Neural progenitor cell (in vitro differentiated cells): Measurements from ENCODE around the gene WDR7. TPM values are rescaled to one million over a fixed set of nuclear protein-coding genes. Genes with fewer than 3 reads are reported as not detected.

Experiments
- DNase-seq: peaks from one replicate; pipeline ENCODE4 v3.0.0-alpha.2; 2016; ENCODE audit warnings: low spot score
- H2AFZ ChIP-seq: fragments of 200-600 bp; sonication (generic); replicated peaks from 2 replicates; pipeline ENCODE4 v1.6.1; 2016; ENCODE audit warnings: antibody characterized with exemption
- H3F3A ChIP-seq: fragments of 200-600 bp; sonication (generic); 2 replicates; pipeline ENCODE4 v1.6.1; 2016; ENCODE audit warnings: antibody characterized with exemption, low read depth
- H3K27ac ChIP-seq: fragments of 200-600 bp; sonication (generic); 2 replicates; pipeline ENCODE4 v1.5.1; 2016; ENCODE audit warnings: mild to moderate bottlenecking
- H3K27me3 ChIP-seq: fragments of 200-600 bp; sonication (generic); 2 replicates; pipeline ENCODE4 v1.6.1; 2016; ENCODE audit warnings: mild to moderate bottlenecking, moderate library complexity
- H3K36me3 ChIP-seq: fragments of 200-600 bp; sonication (generic); 2 replicates; pipeline ENCODE4 v1.5.1; 2016
- H3K4me1 ChIP-seq: fragments of 200-600 bp; sonication (generic); 2 replicates; pipeline ENCODE4 v1.6.1; 2016; ENCODE audit warnings: mixed run types
- H3K4me2 ChIP-seq: fragments of 200-600 bp; sonication (generic); 2 replicates; pipeline ENCODE4 v1.6.1; 2016
- H3K4me3 ChIP-seq: fragments of 200-600 bp; sonication (generic); 2 replicates; pipeline ENCODE4 v1.5.1; 2016
- H3K79me2 ChIP-seq: fragments of 200-600 bp; sonication (generic); 2 replicates; pipeline ENCODE4 v1.6.1; 2016; ENCODE audit warnings: low read depth
- H3K9ac ChIP-seq: fragments of 200-600 bp; sonication (generic); 2 replicates; pipeline ENCODE4 v1.6.1; 2016
- H3K9me3 ChIP-seq: fragments of 200-600 bp; sonication (generic); 2 replicates; pipeline ENCODE4 v1.5.1; 2016; ENCODE audit warnings: low read depth
- H4K20me1 ChIP-seq: fragments of 200-600 bp; sonication (generic); 2 replicates; pipeline ENCODE4 v1.6.1; 2016; ENCODE audit warnings: low read depth
- H3K27ac Mint-ChIP-seq: 3 replicates; pipeline ENCODE4 v1.8.0; 2021; ENCODE audit warnings: mixed read lengths
- H3K27me3 Mint-ChIP-seq: 2 replicates; pipeline ENCODE4 v1.8.0; 2022; ENCODE audit warnings: low read depth, mild to moderate bottlenecking, inconsistent platforms, moderate library complexity, mixed read lengths; ENCODE audit not compliant: insufficient read depth
- H3K36me3 Mint-ChIP-seq: 3 replicates; pipeline ENCODE4 v1.8.0; 2021; ENCODE audit warnings: mixed read lengths
- H3K4me1 Mint-ChIP-seq: 3 replicates; pipeline ENCODE4 v1.8.0; 2021; ENCODE audit warnings: mixed read lengths
- H3K4me3 Mint-ChIP-seq: 3 replicates; pipeline ENCODE4 v1.8.0; 2021; ENCODE audit warnings: mild to moderate bottlenecking, moderate library complexity, mixed read lengths
- H3K9me3 Mint-ChIP-seq: 3 replicates; pipeline ENCODE4 v1.8.0; 2020; ENCODE audit warnings: mixed read lengths
- CTCF ChIP-seq: fragments of 200-600 bp; sonication (generic); IDR thresholded peaks from 2 replicates; pipeline ENCODE4 v1.5.1; 2017; ENCODE audit warnings: antibody characterized with exemption, mild to moderate bottlenecking
- EZH2 ChIP-seq: fragments of 200-600 bp; sonication (generic); IDR thresholded peaks from 2 replicates; pipeline ENCODE4 v1.6.1; 2017; ENCODE audit warnings: antibody characterized with exemption, mild to moderate bottlenecking, moderate library complexity
- EZH2phosphoT487 ChIP-seq: fragments of 200-600 bp; sonication (generic); IDR thresholded peaks from 2 replicates; pipeline ENCODE4 v1.6.1; 2017; ENCODE audit warnings: antibody characterized with exemption
- total RNA-seq: library from RNA; depleted of rRNA; stranded (reverse); fragments of >200 nt; gene quantifications from 2 replicates; pipeline ENCODE4 v1.2.3, GENCODE V29; 2015; ENCODE audit warnings: low replicate concordance

Gene WDR7
- total RNA-seq, 1 donor from 2014 or later = 12.3 TPM

GRCh38 chr18:56658261-56658660, 7.1 kb downstream of the WDR7 start:
- Histone ChIP-seq H3K27me3 (no peaks in the 10 kb centered on the region), H3K4me2 (no peak overlapping the region), H3F3A (no peaks in the 10 kb centered on the region), H3K9ac (no peak overlapping the region), H2AFZ (no peak overlapping the region), H3K36me3 (no peaks in the 10 kb centered on the region), H3K4me3 (no peak overlapping the region), H3K9me3 (no peaks in the 10 kb centered on the region), H3K4me1 (no peaks in the 10 kb centered on the region), H4K20me1 (no peaks in the 10 kb centered on the region), H3K27ac (no peak overlapping the region), H3K79me2 (peaks cover 36% of the 10 kb centered on the region)
- Mint-ChIP-seq H3K4me3 (no peak overlapping the region), H3K4me1 (peaks cover 3% of the 10 kb centered on the region), H3K27ac (no peak overlapping the region), H3K9me3 (peaks cover 6% of the 10 kb centered on the region), H3K36me3 (no peaks in the 10 kb centered on the region), H3K27me3 (no peaks in the 10 kb centered on the region)
- no peak for TF ChIP-seq EZH2
- TF ChIP-seq EZH2phosphoT487 = no peak
- TF ChIP-seq CTCF = no peak
- DNase-seq = no peak

- Histone ChIP-seq H2AFZ (no peak overlapping the region), H3K27ac (no peak overlapping the region), H4K20me1 (no peaks in the 10 kb centered on the region), H3F3A (no peaks in the 10 kb centered on the region), H3K4me1 (no peaks in the 10 kb centered on the region), H3K36me3 (no peaks in the 10 kb centered on the region), H3K9ac (no peak overlapping the region), H3K27me3 (no peaks in the 10 kb centered on the region), H3K4me3 (no peak overlapping the region), H3K79me2 (peaks cover 32% of the 10 kb centered on the region), H3K9me3 (no peaks in the 10 kb centered on the region), H3K4me2 (no peak overlapping the region)
- Mint-ChIP-seq H3K4me3 (no peak overlapping the region), H3K4me1 (peaks cover 3% of the 10 kb centered on the region), H3K27ac (no peak overlapping the region), H3K36me3 (no peaks in the 10 kb centered on the region), H3K27me3 (no peaks in the 10 kb centered on the region), H3K9me3 (peaks cover 3% of the 10 kb centered on the region)
- TF ChIP-seq EZH2 = no peak
- no peak for TF ChIP-seq CTCF
- no peak for TF ChIP-seq EZH2phosphoT487
- no peak for DNase-seq
Measured at GRCh38 chr18:56659111-56659510, 8.0 kb downstream of the WDR7 start.

DNA sequence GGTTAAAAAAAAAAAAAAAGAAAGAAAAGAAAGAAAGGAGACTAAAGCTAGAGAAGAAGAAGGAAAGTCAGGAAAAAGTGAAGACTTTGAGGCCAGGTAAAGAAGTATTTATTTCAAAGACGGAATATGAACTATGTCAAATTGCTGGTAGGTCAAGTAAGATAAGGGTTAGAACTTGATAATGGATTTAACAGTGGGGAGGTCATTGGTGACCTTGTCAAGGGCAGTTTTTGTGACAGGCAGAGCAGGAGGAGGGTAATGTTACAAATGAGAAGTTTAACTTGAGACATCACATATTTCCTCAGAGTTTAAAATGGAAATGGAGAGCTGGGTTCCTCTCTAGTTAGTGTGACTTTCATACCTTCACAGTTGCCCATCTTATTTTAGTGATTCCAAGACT, 9.5 kb downstream of the WDR7 start:
- H3K9me3 Mint-ChIP-seq = no peaks in the 10 kb centered on the region
- no peaks in the 10 kb centered on the region for H3K4me1 ChIP-seq
- no peaks in the 10 kb centered on the region for H3K36me3 ChIP-seq
- H3K4me1 Mint-ChIP-seq = peaks cover 3% of the 10 kb centered on the region
- H3K9ac ChIP-seq = no peak overlapping the region
- H3K9me3 ChIP-seq = no peaks in the 10 kb centered on the region
- H3K27ac Mint-ChIP-seq = no peak overlapping the region
- H3K4me3 Mint-ChIP-seq = no peak overlapping the region
- no peaks in the 10 kb centered on the region for H3F3A ChIP-seq
- H3K27ac ChIP-seq = no peak overlapping the region
- TF ChIP-seq EZH2phosphoT487 (no peak), EZH2 (no peak), CTCF (no peak)
- H3K4me3 ChIP-seq = no peak overlapping the region
- no peak overlapping the region for H3K4me2 ChIP-seq
- no peaks in the 10 kb centered on the region for H3K36me3 Mint-ChIP-seq
- H3K79me2 ChIP-seq = peaks cover 20% of the 10 kb centered on the region
- H4K20me1 ChIP-seq = no peaks in the 10 kb centered on the region
- DNase-seq = no peak
- H2AFZ ChIP-seq = no peak overlapping the region
- no peaks in the 10 kb centered on the region for H3K27me3 Mint-ChIP-seq
- no peaks in the 10 kb centered on the region for H3K27me3 ChIP-seq
